ENCODE data around the gene CNNM2.

Gene CNNM2

DNA sequence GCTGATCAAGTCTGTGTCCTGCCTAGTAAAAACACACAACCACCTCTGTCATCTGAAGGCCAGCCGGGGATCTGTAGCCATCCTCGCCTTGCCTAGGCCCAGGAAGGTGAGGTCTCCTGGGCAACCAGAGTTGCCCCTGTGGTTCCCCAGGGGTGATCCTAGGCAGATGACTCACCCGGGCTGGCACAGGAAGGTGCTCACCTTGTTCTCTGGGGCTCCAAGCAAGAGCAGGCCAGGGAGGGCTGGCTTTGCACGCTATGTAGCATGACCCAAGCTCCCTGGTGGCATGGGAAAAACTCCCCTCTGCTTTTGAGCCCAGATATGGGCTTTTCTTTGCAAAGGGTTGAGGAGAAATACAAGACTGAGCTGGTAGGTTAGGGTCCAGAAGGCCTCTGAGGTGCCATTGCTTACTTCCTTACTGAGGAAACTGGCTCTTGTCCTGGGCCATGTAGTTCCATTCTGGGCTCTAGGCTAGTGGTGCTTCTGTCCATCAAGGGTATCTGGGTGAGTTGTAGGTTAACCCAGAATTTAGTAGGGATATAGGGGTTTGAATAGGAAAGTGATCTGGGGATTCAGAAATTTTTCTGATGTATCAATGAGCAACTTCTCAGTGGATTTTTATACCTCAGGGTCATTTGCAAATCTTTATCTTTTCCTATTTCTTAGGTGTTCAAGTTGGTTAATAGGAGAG, 162.9 kb downstream of the CNNM2 start:
- no peak for ATAC-seq (replicated peaks)
- peaks cover 28% of the 10 kb centered on the region for H3K36me3 Mint-ChIP-seq (ENCODE audit: insufficient read depth)
- no peak for DNase-seq
- H3K27ac Mint-ChIP-seq, result no peak overlapping the region
- H3K27me3 Mint-ChIP-seq, result no peaks in the 10 kb centered on the region
- H3K9me3 Mint-ChIP-seq, result no peaks in the 10 kb centered on the region
- peaks cover 0 to 3% of the 10 kb centered on the region in 2 donors for H3K4me1 Mint-ChIP-seq (ENCODE audit: low read depth in 2 of 2)
- no peak overlapping the region for H3K4me3 Mint-ChIP-seq

DNA sequence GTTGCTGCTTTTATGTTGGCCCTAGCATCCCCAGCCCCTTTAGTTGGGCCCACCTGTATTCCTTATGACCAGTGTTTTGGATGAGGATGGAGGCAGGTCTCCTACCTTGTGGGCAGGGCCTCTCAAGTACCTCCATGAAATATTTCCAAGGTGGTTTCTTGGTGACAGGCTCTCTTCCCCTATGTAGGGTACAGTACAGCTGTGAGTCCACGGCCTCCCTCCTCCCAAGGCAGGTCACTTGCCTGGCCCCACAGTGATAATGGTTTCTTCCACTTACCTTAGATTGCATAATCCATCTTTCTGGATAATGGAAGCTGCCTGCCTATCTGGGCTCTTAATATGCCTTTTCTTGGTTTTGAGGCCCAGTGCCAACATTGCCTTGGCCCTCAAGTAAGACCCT, 164.6 kb downstream of the CNNM2 start:
- Mint-ChIP-seq H3K36me3 (ENCODE audit: insufficient read depth) (peaks cover 19% of the 10 kb centered on the region), H3K27ac (peak overlapping the region; percentile 39 to 73), H3K4me3 (no peak overlapping the region), H3K27me3 (no peaks in the 10 kb centered on the region), H3K9me3 (no peaks in the 10 kb centered on the region), H3K4me1 (ENCODE audit: low read depth in 2 of 2) (peaks cover 0 to 3% of the 10 kb centered on the region in 2 donors)
- ATAC-seq (replicated peaks) (no peak), DNase-seq (no peak)

DNA sequence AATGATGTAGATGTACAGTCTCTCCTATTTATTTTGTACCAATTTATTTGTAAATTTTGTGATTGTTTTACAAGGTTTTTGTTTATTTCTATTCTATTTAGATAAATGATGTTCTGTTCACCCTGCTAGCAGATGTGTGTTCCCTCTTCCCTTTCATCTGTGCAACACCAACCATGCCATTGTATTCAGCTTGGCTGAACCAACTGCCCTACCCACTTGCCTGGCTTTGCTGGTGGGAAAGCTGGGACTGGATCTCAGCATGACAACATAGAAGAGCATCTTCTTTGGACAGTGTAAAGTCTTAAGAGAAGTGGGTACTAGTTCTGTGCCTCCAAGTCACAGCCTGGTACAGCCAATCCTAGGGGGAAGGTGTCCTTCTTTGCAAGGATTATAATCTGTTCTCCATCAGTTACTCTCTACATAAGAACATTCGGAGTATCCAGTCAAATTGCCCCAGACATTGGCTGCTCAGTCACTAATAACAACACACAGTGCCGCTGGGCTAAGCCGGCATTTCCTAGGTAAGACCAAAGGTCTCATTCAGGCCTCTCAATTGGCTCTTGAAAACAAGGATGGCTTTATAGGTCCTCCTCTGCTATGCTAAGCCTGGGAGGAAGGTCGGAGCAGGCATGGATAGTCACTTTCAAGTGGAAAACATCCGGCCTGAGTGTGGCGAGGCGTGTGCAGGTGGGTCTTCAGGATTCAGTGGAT, 165.3 kb downstream of the CNNM2 start:
- H3K9me3 Mint-ChIP-seq, result no peaks in the 10 kb centered on the region
- no peak for ATAC-seq (replicated peaks)
- H3K36me3 Mint-ChIP-seq (ENCODE audit: insufficient read depth), result peaks cover 22% of the 10 kb centered on the region
- H3K27ac Mint-ChIP-seq, result peak overlapping the region; percentile 39 to 73
- peaks cover 0 to 3% of the 10 kb centered on the region in 2 donors for H3K4me1 Mint-ChIP-seq (ENCODE audit: low read depth in 2 of 2)
- DNase-seq, result no peak
- H3K4me3 Mint-ChIP-seq, result no peak overlapping the region
- H3K27me3 Mint-ChIP-seq, result no peaks in the 10 kb centered on the region

- ATAC-seq (replicated peaks), result no peak
- Mint-ChIP-seq H3K4me1 (ENCODE audit: low read depth in 2 of 2) (peaks cover 0 to 3% of the 10 kb centered on the region in 2 donors), H3K27ac (no peak overlapping the region)
These were observed 165.9 kb downstream of the CNNM2 start for GRCh38 chr10:103083977-103084320.

GRCh38 chr10:103086261-103086660, 168.2 kb downstream of the CNNM2 start:
- Mint-ChIP-seq H3K27me3 (no peaks in the 10 kb centered on the region), H3K27ac (no peak overlapping the region), H3K4me1 (ENCODE audit: low read depth in 2 of 2) (no peaks in the 10 kb centered on the region), H3K9me3 (no peaks in the 10 kb centered on the region), H3K4me3 (no peak overlapping the region), H3K36me3 (ENCODE audit: insufficient read depth) (peaks cover 44% of the 10 kb centered on the region)
- ATAC-seq (replicated peaks), result no peak
- DNase-seq, result no peak

More at GRCh38 chr10:103083977-103084320, 165.9 kb downstream of the CNNM2 start:
- Mint-ChIP-seq H3K9me3 (no peaks in the 10 kb centered on the region), H3K27me3 (no peaks in the 10 kb centered on the region), H3K4me3 (no peak overlapping the region), H3K36me3 (ENCODE audit: insufficient read depth) (peaks cover 26% of the 10 kb centered on the region)
- DNase-seq, result no peak

- H3K27ac Mint-ChIP-seq, result no peak overlapping the region
- ATAC-seq (replicated peaks) (no peak), DNase-seq (no peak)
- H3K9me3 Mint-ChIP-seq, result no peaks in the 10 kb centered on the region
- no peaks in the 10 kb centered on the region for H3K27me3 Mint-ChIP-seq
- H3K4me3 Mint-ChIP-seq, result no peak overlapping the region
- H3K36me3 Mint-ChIP-seq (ENCODE audit: insufficient read depth), result peaks cover 49% of the 10 kb centered on the region
- no peaks in the 10 kb centered on the region for H3K4me1 Mint-ChIP-seq (ENCODE audit: low read depth in 2 of 2)
These were observed 168.7 kb downstream of the CNNM2 start for GRCh38 chr10:103086799-103087198.

DNA sequence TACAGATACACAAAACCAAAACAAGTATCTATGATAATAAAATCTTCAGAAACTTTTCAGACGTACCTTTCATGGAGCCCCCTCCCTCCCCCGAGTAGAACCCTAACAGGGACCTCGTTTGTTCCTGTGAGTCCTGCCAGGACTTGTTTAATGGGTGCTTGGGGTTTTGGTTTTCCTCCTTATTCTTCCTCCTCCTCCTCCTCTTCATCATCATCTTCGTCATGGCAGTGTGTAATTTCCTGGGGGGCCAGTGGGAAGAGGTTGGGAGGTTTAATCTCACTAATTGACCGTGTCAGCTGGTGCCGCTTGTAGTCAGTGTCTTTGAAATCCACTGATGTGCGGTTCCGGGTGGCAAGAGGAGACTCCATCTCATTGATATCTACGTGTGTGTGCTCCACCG, 171.4 kb downstream of the CNNM2 start:
- Mint-ChIP-seq H3K36me3 (ENCODE audit: insufficient read depth) (peaks cover 68% of the 10 kb centered on the region), H3K27ac (peak overlapping the region in 1 of 2 donors; percentile 3), H3K4me1 (ENCODE audit: low read depth in 2 of 2) (no peaks in the 10 kb centered on the region), H3K9me3 (no peaks in the 10 kb centered on the region), H3K27me3 (no peaks in the 10 kb centered on the region), H3K4me3 (no peak overlapping the region)
- DNase-seq (no peak), ATAC-seq (replicated peaks) (no peak)

GRCh38 chr10:103090911-103091310, 172.8 kb downstream of the CNNM2 start:
- ATAC-seq (replicated peaks) (no peak), DNase-seq (no peak)
- peaks cover 65% of the 10 kb centered on the region for H3K36me3 Mint-ChIP-seq (ENCODE audit: insufficient read depth)
- H3K27ac Mint-ChIP-seq, result peak overlapping the region in 1 of 2 donors; percentile 59
- H3K9me3 Mint-ChIP-seq, result no peaks in the 10 kb centered on the region
- H3K4me1 Mint-ChIP-seq (ENCODE audit: low read depth in 2 of 2), result no peaks in the 10 kb centered on the region
- no peak overlapping the region for H3K4me3 Mint-ChIP-seq
- no peaks in the 10 kb centered on the region for H3K27me3 Mint-ChIP-seq

- no peaks in the 10 kb centered on the region for H3K9me3 Mint-ChIP-seq
- H3K4me1 Mint-ChIP-seq (ENCODE audit: low read depth in 2 of 2), result no peaks in the 10 kb centered on the region
- no peaks in the 10 kb centered on the region for H3K27me3 Mint-ChIP-seq
- ATAC-seq (replicated peaks) (no peak), DNase-seq (no peak)
- H3K27ac Mint-ChIP-seq, result no peak overlapping the region
- H3K36me3 Mint-ChIP-seq (ENCODE audit: insufficient read depth), result peaks cover 71% of the 10 kb centered on the region
- no peak overlapping the region for H3K4me3 Mint-ChIP-seq
These were observed 176.9 kb downstream of the CNNM2 start for GRCh38 chr10:103095005-103095404.

- no peaks in the 10 kb centered on the region for H3K27me3 Mint-ChIP-seq
These were observed 178.0 kb downstream of the CNNM2 start for GRCh38 chr10:103096130-103096529.

GRCh38 chr10:103098240-103098639, 180.1 kb downstream of the CNNM2 start:
- H3K9me3 Mint-ChIP-seq, result no peaks in the 10 kb centered on the region
- H3K4me3 Mint-ChIP-seq, result no peak overlapping the region
- DNase-seq (no peak), ATAC-seq (replicated peaks) (no peak)
- peaks cover 0 to 2% of the 10 kb centered on the region in 2 donors for H3K4me1 Mint-ChIP-seq (ENCODE audit: low read depth in 2 of 2)
- peak overlapping the region in 1 of 2 donors; percentile 4 for H3K27ac Mint-ChIP-seq
- H3K36me3 Mint-ChIP-seq (ENCODE audit: insufficient read depth), result peaks cover 58% of the 10 kb centered on the region
- no peaks in the 10 kb centered on the region for H3K27me3 Mint-ChIP-seq

More at GRCh38 chr10:103096130-103096529, 178.0 kb downstream of the CNNM2 start:
- DNase-seq (no peak), ATAC-seq (replicated peaks) (no peak)
- no peak overlapping the region for H3K4me3 Mint-ChIP-seq
- peaks cover 73% of the 10 kb centered on the region for H3K36me3 Mint-ChIP-seq (ENCODE audit: insufficient read depth)
- peak overlapping the region; percentile 44 to 49 for H3K27ac Mint-ChIP-seq
- no peaks in the 10 kb centered on the region for H3K4me1 Mint-ChIP-seq (ENCODE audit: low read depth in 2 of 2)
- no peaks in the 10 kb centered on the region for H3K9me3 Mint-ChIP-seq

DNA sequence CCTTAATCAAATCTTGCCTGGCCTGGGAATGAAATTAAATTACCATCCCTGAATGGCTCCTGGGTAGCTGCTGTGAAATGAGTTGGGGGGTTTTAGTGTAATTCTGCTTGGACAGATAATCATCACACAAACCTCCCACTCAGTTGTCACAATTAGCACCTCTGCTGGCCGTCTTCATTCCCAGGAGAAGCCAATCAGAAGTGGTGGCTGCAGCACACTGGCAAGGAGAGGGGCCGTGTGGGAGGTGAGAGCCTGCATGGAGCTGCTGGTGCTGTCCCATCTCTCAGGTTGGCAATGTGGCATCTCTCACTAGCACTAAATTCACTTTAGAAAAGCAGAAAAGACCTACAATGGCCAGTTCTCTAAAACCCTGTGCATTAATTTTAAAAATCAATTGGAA, 182.5 kb downstream of the CNNM2 start:
- H3K4me1 Mint-ChIP-seq (ENCODE audit: low read depth in 2 of 2), result peaks cover 0 to 2% of the 10 kb centered on the region in 2 donors
- no peak for ATAC-seq (replicated peaks)
- no peak overlapping the region for H3K4me3 Mint-ChIP-seq
- no peaks in the 10 kb centered on the region for H3K27me3 Mint-ChIP-seq
- peak overlapping the region in 1 of 2 donors; percentile 28 for H3K27ac Mint-ChIP-seq
- H3K9me3 Mint-ChIP-seq, result no peaks in the 10 kb centered on the region
- no peak for DNase-seq
- H3K36me3 Mint-ChIP-seq (ENCODE audit: insufficient read depth), result peaks cover 45% of the 10 kb centered on the region

DNA sequence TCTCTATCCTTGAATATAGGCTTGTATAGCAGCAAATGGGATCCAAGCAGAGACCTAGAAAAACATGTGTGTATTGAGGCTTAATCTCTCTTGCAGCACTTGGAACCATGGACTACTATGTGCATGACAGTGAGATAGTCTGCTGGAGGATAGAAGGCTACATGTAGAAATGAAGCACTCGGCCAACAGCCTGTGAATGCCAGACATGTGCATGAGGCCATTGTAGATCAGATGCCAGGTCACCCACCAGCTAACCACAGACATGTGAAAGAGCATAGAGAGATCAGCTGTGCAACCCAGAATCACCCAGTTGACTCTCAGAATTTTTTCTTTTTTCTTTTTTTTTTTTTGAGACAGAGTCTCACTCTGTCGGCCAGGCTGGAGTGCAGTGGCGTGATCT, 184.1 kb downstream of the CNNM2 start:
- Mint-ChIP-seq H3K9me3 (no peaks in the 10 kb centered on the region), H3K36me3 (ENCODE audit: insufficient read depth) (peaks cover 32% of the 10 kb centered on the region), H3K4me3 (no peak overlapping the region), H3K27ac (peak overlapping the region in 1 of 2 donors; percentile 26), H3K27me3 (no peaks in the 10 kb centered on the region), H3K4me1 (ENCODE audit: low read depth in 2 of 2) (peaks cover 0 to 2% of the 10 kb centered on the region in 2 donors)
- no peak for DNase-seq
- no peak for ATAC-seq (replicated peaks)

DNA sequence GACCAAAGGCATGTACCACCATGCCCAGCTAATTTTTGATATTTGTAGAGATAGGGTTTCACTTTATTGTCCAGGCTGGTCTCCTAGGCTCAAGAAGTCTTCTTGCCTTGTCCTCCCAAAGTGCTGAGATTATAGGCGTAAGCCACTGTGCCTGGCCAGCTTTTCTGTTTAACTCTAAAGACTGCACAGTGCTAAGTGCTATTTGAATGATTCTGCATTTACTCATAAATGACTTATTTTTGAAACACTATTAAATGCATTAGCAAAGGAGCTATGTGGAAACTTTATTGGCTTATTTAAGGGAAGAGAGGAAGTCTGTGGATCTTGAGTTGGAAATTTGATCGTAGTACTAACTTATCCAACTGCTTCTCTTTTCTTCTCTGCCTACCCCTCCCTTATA, 185.9 kb downstream of the CNNM2 start:
- no peaks in the 10 kb centered on the region for H3K27me3 Mint-ChIP-seq
- peaks cover 0 to 2% of the 10 kb centered on the region in 2 donors for H3K4me1 Mint-ChIP-seq (ENCODE audit: low read depth in 2 of 2)
- H3K4me3 Mint-ChIP-seq, result no peak overlapping the region
- H3K27ac Mint-ChIP-seq, result no peak overlapping the region
- H3K9me3 Mint-ChIP-seq, result no peaks in the 10 kb centered on the region
- DNase-seq, result no peak
- H3K36me3 Mint-ChIP-seq (ENCODE audit: insufficient read depth), result peaks cover 26% of the 10 kb centered on the region
- ATAC-seq (replicated peaks), result no peak

All from effector memory CD8-positive, alpha-beta T cell (primary cell).